Activated CD8-positive, alpha-beta T cell treated with anti-CD3 and anti-CD28 coated beads for 36 hours (primary cell): ENCODE measurements around the gene UBE2C. TPM values are rescaled to one million over a fixed set of nuclear protein-coding genes. Genes with fewer than 3 reads are reported as not detected.

Experiments
- ATAC-seq: fragments of 200-7000 bp; cut with Tn5 transposase; one replicate; pipeline ENCODE4 v1.10.0; 2021; ENCODE audit warnings: mild to moderate bottlenecking, moderate library complexity
- CTCF ChIA-PET: fragments of 350-600 bp; sonication (Branson Sonifier 250); formaldehyde crosslinking; loops from one replicate; lab custom pipeline; 2021; ENCODE audit warnings: antibody characterized with exemption; lab: Charles Lee
- POLR2A ChIA-PET: fragments of 350-600 bp; sonication (Branson Sonifier 250); formaldehyde crosslinking; loops from one replicate; lab custom pipeline; 2021; ENCODE audit warnings: antibody characterized with exemption; lab: Charles Lee
- DNase-seq: peaks from one replicate; pipeline ENCODE4 v3.0.0-alpha.2; 2020
- H3K27ac Mint-ChIP-seq: one replicate; pipeline ENCODE4 v1.8.0; 2021; ENCODE audit warnings: mild to moderate bottlenecking, mixed read lengths
- H3K27me3 Mint-ChIP-seq: one replicate; pipeline ENCODE4 v1.8.0; 2021; ENCODE audit warnings: mixed read lengths
- H3K36me3 Mint-ChIP-seq: one replicate; pipeline ENCODE4 v1.8.0; 2021; ENCODE audit warnings: low read depth, mixed read lengths
- H3K4me1 Mint-ChIP-seq: one replicate; pipeline ENCODE4 v1.8.0; 2021; ENCODE audit warnings: low read depth, mixed read lengths
- H3K4me3 Mint-ChIP-seq: one replicate; pipeline ENCODE4 v1.8.0; 2021; ENCODE audit warnings: mild to moderate bottlenecking, moderate library complexity, mixed read lengths
- H3K9me3 Mint-ChIP-seq: one replicate; pipeline ENCODE4 v1.8.0; 2021; ENCODE audit warnings: mixed read lengths
- CTCF ChIP-seq: fragments of 200-600 bp; IDR thresholded peaks from one replicate; pipeline ENCODE4 v1.8.0; 2022; ENCODE audit warnings: antibody characterized with exemption, mild to moderate bottlenecking
- intact Hi-C: fragments of 100-400 bp; cut with micrococcal nuclease; formaldehyde crosslinking; loops from one replicate; pipeline ENCODE4 v1.10.0; 2022
- total RNA-seq, 2 experiments: library from RNA; stranded (reverse); gene quantifications; one replicate each; pipeline ENCODE4 v1.2.3, GENCODE V29; 2021

The UBE2C gene
- total RNA-seq, 2 experiments from 2014 or later, result 149 to 151 TPM

DNA sequence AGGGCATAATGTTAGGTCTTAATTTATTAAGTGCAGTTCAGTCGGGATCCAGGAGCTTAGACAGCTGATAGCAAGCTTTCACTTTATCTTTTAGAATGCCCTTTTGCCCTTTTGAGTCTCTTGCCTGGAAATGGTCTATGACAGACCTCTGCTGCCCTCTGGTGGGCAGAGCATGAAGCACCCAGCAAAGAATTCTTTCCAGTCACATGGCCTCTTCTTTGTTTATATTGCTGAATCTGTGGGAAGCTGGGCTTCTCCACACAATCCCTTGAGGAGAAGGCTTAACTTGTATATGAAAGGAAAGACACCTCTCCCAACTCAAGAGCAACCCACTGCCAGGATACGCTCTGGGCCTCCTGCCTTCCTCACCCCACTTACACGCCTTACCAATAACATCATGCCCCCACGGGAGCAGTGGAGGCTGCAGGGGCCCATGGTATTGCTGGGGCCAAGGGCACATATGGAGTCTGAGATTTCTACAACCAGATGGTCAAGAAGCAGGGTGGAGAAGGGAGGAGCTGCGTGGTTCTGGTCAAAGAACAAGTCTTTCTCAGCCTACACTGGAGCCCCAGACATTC is 41.2 kb upstream of the UBE2C start:
- Mint-ChIP-seq H3K36me3 (no peaks in the 10 kb centered on the region), H3K27me3 (peaks cover 8% of the 10 kb centered on the region), H3K4me1 (peaks cover 6% of the 10 kb centered on the region), H3K4me3 (no peak overlapping the region), H3K9me3 (no peaks in the 10 kb centered on the region), H3K27ac (no peak overlapping the region)
- ATAC-seq, result peak; percentile 85
- TF ChIP-seq CTCF, result peak; percentile 85
- DNase-seq, result peak; percentile 87
- ChIA-PET CTCF (interaction anchor here (0.6 to 3.7 kb wide), 105 partner anchors 9 to 699 kb away, joined by 3 to 67 read pairs (median 5); partner anchors contain the start of genes DNTTIP1, EPPIN, SDC4 and SYS1), POLR2A (no interaction called here)
- intact Hi-C loops, result loop anchor here (5.0 kb wide), 1 partner anchor 179 kb away; no protein-coding TSS in a partner anchor

- POLR2A ChIA-PET, result no interaction called here
- H3K9me3 Mint-ChIP-seq, result no peaks in the 10 kb centered on the region
Measured at GRCh38 chr20:45772693-45773092, 39.8 kb upstream of the UBE2C start.

DNA sequence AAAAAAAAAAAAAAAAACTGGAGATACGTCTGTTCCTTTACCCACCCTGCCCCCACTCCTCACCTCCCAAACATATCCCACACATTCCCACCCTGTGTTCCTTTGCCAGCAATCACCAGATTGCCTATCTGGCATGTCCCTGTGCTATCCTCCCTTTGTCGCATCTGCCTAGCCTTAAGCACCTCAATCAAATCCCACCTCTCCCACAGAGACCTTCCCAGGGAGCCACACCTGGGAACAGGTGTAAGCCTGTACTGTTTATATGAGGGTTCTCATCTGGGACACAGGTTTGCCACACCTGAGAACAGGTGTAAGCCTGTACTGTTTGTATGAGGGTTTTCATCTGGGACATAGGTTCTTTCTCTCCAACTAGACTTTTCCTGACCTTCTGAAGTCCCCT is 37.5 kb upstream of the UBE2C start:
- no peak overlapping the region for H3K4me3 Mint-ChIP-seq
- no peak for DNase-seq
- no peaks in the 10 kb centered on the region for H3K9me3 Mint-ChIP-seq
- POLR2A ChIA-PET, result no interaction called here
- H3K27ac Mint-ChIP-seq, result no peak overlapping the region
- TF ChIP-seq CTCF, result no peak
- CTCF ChIA-PET, result no interaction called here
- peaks cover 8% of the 10 kb centered on the region for H3K27me3 Mint-ChIP-seq
- intact Hi-C loops, result loop anchor here (5.0 kb wide), 1 partner anchor 183 kb away; no protein-coding TSS in a partner anchor
- peaks cover 6% of the 10 kb centered on the region for H3K4me1 Mint-ChIP-seq
- no peaks in the 10 kb centered on the region for H3K36me3 Mint-ChIP-seq
- ATAC-seq, result no peak

More at GRCh38 chr20:45772693-45773092, 39.8 kb upstream of the UBE2C start:
- ATAC-seq, result no peak
- intact Hi-C loops, result loop anchor here (5.0 kb wide), 1 partner anchor 180 kb away; no protein-coding TSS in a partner anchor
- no peak for DNase-seq
- Mint-ChIP-seq H3K36me3 (no peaks in the 10 kb centered on the region), H3K27me3 (peaks cover 8% of the 10 kb centered on the region), H3K27ac (no peak overlapping the region), H3K4me1 (peaks cover 6% of the 10 kb centered on the region), H3K4me3 (no peak overlapping the region)
- TF ChIP-seq CTCF, result no peak
- CTCF ChIA-PET, result interaction anchor here (2.0 to 2.8 kb wide), 2 partner anchors 11 to 179 kb away, joined by 8 to 67 read pairs; no protein-coding TSS in a partner anchor

- H3K4me1 Mint-ChIP-seq, result peaks cover 6% of the 10 kb centered on the region
- no peak overlapping the region for H3K4me3 Mint-ChIP-seq
- no peak for DNase-seq
- peaks cover 8% of the 10 kb centered on the region for H3K27me3 Mint-ChIP-seq
- ChIA-PET CTCF (interaction anchor here (1.0 kb wide), 1 partner anchor 318 kb away, joined by 3 read pairs; no protein-coding TSS in a partner anchor), POLR2A (no interaction called here)
- H3K9me3 Mint-ChIP-seq, result no peaks in the 10 kb centered on the region
- intact Hi-C loops, result no loop called here
- H3K36me3 Mint-ChIP-seq, result no peaks in the 10 kb centered on the region
- no peak for TF ChIP-seq CTCF
- no peak overlapping the region for H3K27ac Mint-ChIP-seq
- ATAC-seq, result no peak
Measured at GRCh38 chr20:45775411-45775810, 37.0 kb upstream of the UBE2C start.

DNA sequence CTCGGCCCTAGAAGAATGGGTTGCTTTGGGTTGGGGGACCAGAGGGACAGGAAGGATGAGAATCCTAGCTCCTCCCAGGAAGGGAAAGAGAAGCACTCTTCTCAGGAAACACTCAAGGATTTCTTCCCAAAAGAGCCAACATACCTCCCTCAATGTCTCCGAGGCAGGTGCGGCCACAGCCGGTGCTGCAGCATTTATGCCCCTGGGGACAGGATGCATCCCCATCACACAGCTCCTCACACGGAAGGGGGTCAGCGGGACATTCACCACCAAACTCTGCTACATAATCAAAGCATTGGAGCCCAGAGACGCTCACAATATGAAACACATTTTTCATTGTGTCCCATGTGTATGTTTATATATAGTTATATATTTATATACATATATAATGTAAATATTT is 35.5 kb upstream of the UBE2C start:
- no peaks in the 10 kb centered on the region for H3K9me3 Mint-ChIP-seq
- ChIA-PET CTCF (no interaction called here), POLR2A (no interaction called here)
- no peak overlapping the region for H3K4me3 Mint-ChIP-seq
- no peaks in the 10 kb centered on the region for H3K36me3 Mint-ChIP-seq
- H3K27ac Mint-ChIP-seq, result no peak overlapping the region
- peaks cover 7% of the 10 kb centered on the region for H3K27me3 Mint-ChIP-seq
- no peaks in the 10 kb centered on the region for H3K4me1 Mint-ChIP-seq
- intact Hi-C loops, result no loop called here
- ATAC-seq (no peak), DNase-seq (no peak)
- TF ChIP-seq CTCF, result no peak
